HepG2 (cell line): Measurements from ENCODE around the gene CELF2. TPM values are rescaled to one million over a fixed set of nuclear protein-coding genes. Genes with fewer than 3 reads are reported as not detected.

Experiments used
- ATF7-NPFF ChIP-seq: sonication (generic); formaldehyde crosslinking; IDR thresholded peaks from 2 replicates; pipeline ENCODE4 v1.8.1; 2023; ENCODE audit warnings: mild to moderate bottlenecking, low read depth, missing genetic modification reagents, moderate library complexity
- ERF ChIP-seq: IDR thresholded peaks from 2 replicates; pipeline ENCODE4 v1.6.1; 2018; ENCODE audit warnings: missing biosample characterization, missing genetic modification reagents
- GABPB1 ChIP-seq: IDR thresholded peaks from 2 replicates; pipeline ENCODE4 v1.6.1; 2016; ENCODE audit warnings: mild to moderate bottlenecking, missing genetic modification reagents, moderate library complexity, missing compliant biosample characterization
- HNF1B ChIP-seq: sonication (generic); formaldehyde crosslinking; IDR thresholded peaks from 2 replicates; pipeline ENCODE4 v1.5.1; 2020; ENCODE audit warnings: mild to moderate bottlenecking, moderate library complexity, missing genetic modification reagents
- IRF2 ChIP-seq: IDR thresholded peaks from 2 replicates; pipeline ENCODE4 v1.6.1; 2018; ENCODE audit warnings: missing genetic modification reagents, missing compliant biosample characterization
- MAFK ChIP-seq, 2 experiments: IDR thresholded peaks in 1 of 2; conservative IDR thresholded peaks in 1 of 2; 2 replicates each; pipeline ENCODE4 v1.6.1; 2011; ENCODE audit warnings: improper control_type of control experiment in 2 of 2, low read length in 2 of 2
- MNT ChIP-seq: fragments of 450-650 bp; IDR thresholded peaks from 2 replicates; pipeline ENCODE4 v1.6.1; 2016
- NR2F2 ChIP-seq: IDR thresholded peaks from 2 replicates; pipeline ENCODE4 v1.6.1; 2012; ENCODE audit warnings: low read depth, inconsistent platforms, borderline replicate concordance
- PAX8 ChIP-seq: sonication (generic); formaldehyde crosslinking; IDR thresholded peaks from 2 replicates; pipeline ENCODE4 v1.8.0; 2022; ENCODE audit warnings: mild to moderate bottlenecking, missing genetic modification reagents, borderline replicate concordance
- PREB ChIP-seq: sonication (generic); formaldehyde crosslinking; IDR thresholded peaks from 2 replicates; pipeline ENCODE4 v1.4.0; 2020; ENCODE audit warnings: missing genetic modification reagents
- SPEN ChIP-seq: sonication (generic); formaldehyde crosslinking; IDR thresholded peaks from 2 replicates; pipeline ENCODE4 v1.5.1; 2020; ENCODE audit warnings: low read depth, mild to moderate bottlenecking, missing genetic modification reagents
- SSRP1 ChIP-seq: IDR thresholded peaks from 2 replicates; pipeline ENCODE4 v1.6.1; 2016; ENCODE audit warnings: control low read depth
- STAG1 ChIP-seq: sonication (generic); formaldehyde crosslinking; IDR thresholded peaks from 2 replicates; pipeline ENCODE4 v1.4.0; 2020; ENCODE audit warnings: missing genetic modification reagents
- ZBTB26 ChIP-seq: IDR thresholded peaks from 2 replicates; pipeline ENCODE4 v1.6.1; 2016; ENCODE audit warnings: missing compliant biosample characterization, missing genetic modification reagents, borderline replicate concordance
- ZBTB38 ChIP-seq: sonication (generic); formaldehyde crosslinking; IDR thresholded peaks from 2 replicates; pipeline ENCODE4 v1.5.1; 2020; ENCODE audit warnings: mild to moderate bottlenecking, missing genetic modification reagents
- ZNF124 ChIP-seq: sonication (generic); formaldehyde crosslinking; IDR thresholded peaks from 2 replicates; pipeline ENCODE4 v1.4.0; 2020; ENCODE audit warnings: missing genetic modification reagents
- ZNF280B ChIP-seq: sonication (generic); formaldehyde crosslinking; IDR thresholded peaks from 2 replicates; pipeline ENCODE4 v1.5.0; 2020; ENCODE audit warnings: missing genetic modification reagents, mild to moderate bottlenecking, borderline replicate concordance
- ZNF891 ChIP-seq: sonication (generic); formaldehyde crosslinking; IDR thresholded peaks from 2 replicates; pipeline ENCODE4 v1.5.0; 2020; ENCODE audit warnings: mild to moderate bottlenecking, missing genetic modification reagents
- ZSCAN21 ChIP-seq: sonication (generic); formaldehyde crosslinking; IDR thresholded peaks from 2 replicates; pipeline ENCODE4 v1.8.0; 2022; ENCODE audit warnings: mild to moderate bottlenecking, missing genetic modification reagents, moderate library complexity, borderline replicate concordance
- ZSCAN5A ChIP-seq: sonication (generic); formaldehyde crosslinking; IDR thresholded peaks from 2 replicates; pipeline ENCODE4 v1.8.0; 2022; ENCODE audit warnings: mild to moderate bottlenecking, missing genetic modification reagents, borderline replicate concordance
- ZSCAN9 ChIP-seq: IDR thresholded peaks from 2 replicates; pipeline ENCODE4 v1.6.1; 2016; ENCODE audit warnings: borderline replicate concordance
- polyA plus RNA-seq, 8 experiments: library from polyadenylated mRNA; depleted of rRNA in 3 of 8; stranded (reverse) in 7 of 8; unstranded in 1 of 8; fragments of >200 nt; fragmentation: Illumina TruSeq in 4 of 8; extraction: Trizol in 4 of 8; gene quantifications; 2 replicates each; pipeline versions ENCODE4 v1.2.1 to v1.2.3, GENCODE V29; 2011 to 2016; ENCODE audit warnings: low read depth in 4 of 8, missing spikeins in 1 of 8, mixed read lengths in 1 of 8; ENCODE audit not compliant: insufficient read depth in 1 of 8
- total RNA-seq, 5 experiments: library from RNA; depleted of rRNA; stranded (reverse); fragments of >200 nt; fragmentation: Illumina TruSeq; extraction: Trizol; gene quantifications; 2 replicates each; pipeline ENCODE4 v1.2.3, GENCODE V29; 2016; ENCODE audit warnings: low read depth in 1 of 5

The CELF2 gene
- total and polyA plus RNA-seq, 2 of the 13 experiments (the other 11 are each of a cell fraction or from before 2014, with no cell fraction given) = not detected

- no peak for TF ChIP-seq ZSCAN5A
- peak; percentile 57; the same call in 1 of the 2 replicates for TF ChIP-seq ZNF280B (CRISPR knock-in tag)
- peak; percentile 43; the same call in 1 of the 2 replicates for TF ChIP-seq GABPB1 (CRISPR knock-in tag)
- TF ChIP-seq STAG1 (CRISPR knock-in tag) = peak; percentile 90
- no peak for TF ChIP-seq NR2F2
- TF ChIP-seq MAFK (conservative IDR thresholded peaks at IDR 0.05 in 1 of 2, IDR thresholded peaks at IDR 0.05 in 1 of 2; ENCODE audit: low read length in 2 of 2) = no peak
- no peak for TF ChIP-seq PAX8
- TF ChIP-seq ERF (CRISPR knock-in tag) = 0 out of 2 replicates have a peak, but pooled peaks have one; percentile 37
- TF ChIP-seq PREB (CRISPR knock-in tag) = no peak
- no peak for TF ChIP-seq ZBTB38 (CRISPR knock-in tag)
- TF ChIP-seq HNF1B (CRISPR knock-in tag) = no peak
- no peak for TF ChIP-seq ATF7-NPFF (CRISPR knock-in tag)
- no peak for TF ChIP-seq MNT
- peak; percentile 49; the same call in 1 of the 2 replicates for TF ChIP-seq ZNF124 (CRISPR knock-in tag)
- TF ChIP-seq ZSCAN9 (CRISPR knock-in tag) = no peak
- TF ChIP-seq SPEN (CRISPR knock-in tag) = 0 out of 2 replicates have a peak, but pooled peaks have one; percentile 24
- TF ChIP-seq ZNF891 (CRISPR knock-in tag) = 0 out of 2 replicates have a peak, but pooled peaks have one; percentile 58
- no peak for TF ChIP-seq SSRP1 (CRISPR knock-in tag)
- TF ChIP-seq IRF2 (CRISPR knock-in tag) = peak; percentile 45; the same call in 1 of the 2 replicates
- no peak for TF ChIP-seq ZSCAN21 (CRISPR knock-in tag)
- TF ChIP-seq ZBTB26 = 0 out of 2 replicates have a peak, but pooled peaks have one; percentile 43
These were observed 252.6 kb downstream of the CELF2 start (continued) for GRCh38 chr10:11270135-11270857.
